DOHH2 (cell line): Measurements from ENCODE around the gene USP17L30.
"Not testable (repeated sequence)": the region's sequence is repeated elsewhere in the genome, so short reads cannot be mapped to it uniquely, and the experiment has no call there.

Source experiments
- H3F3A ChIP-seq: fragments of 200-600 bp; sonication (generic), shearing (Covaris generic); 2 replicates; pipeline ENCODE4 v1.6.0; 2016; ENCODE audit warnings: antibody characterized with exemption, mild to moderate bottlenecking; ENCODE audit not compliant: control insufficient read depth, insufficient read depth
- H3K27ac ChIP-seq: fragments of 200-600 bp; sonication (generic); 2 replicates; pipeline ENCODE4 v1.5.1; 2014; ENCODE audit warnings: low read depth, mild to moderate bottlenecking, low read length, moderate library complexity
- H3K27me3 ChIP-seq: fragments of 200-600 bp; sonication (generic); 2 replicates; pipeline ENCODE4 v1.6.1; 2014; ENCODE audit warnings: mild to moderate bottlenecking, low read length, mixed read lengths; ENCODE audit not compliant: control insufficient read depth
- H3K36me3 ChIP-seq: fragments of 200-600 bp; sonication (generic); 2 replicates; pipeline ENCODE4 v1.6.1; 2014; ENCODE audit warnings: mild to moderate bottlenecking, low read length, moderate library complexity, mixed read lengths; ENCODE audit not compliant: control insufficient read depth
- H3K4me1 ChIP-seq: fragments of 200-600 bp; sonication (generic); 2 replicates; pipeline ENCODE4 v1.6.1; 2014; ENCODE audit warnings: mild to moderate bottlenecking, low read length, mixed read lengths; ENCODE audit not compliant: control insufficient read depth
- H3K4me2 ChIP-seq: fragments of 200-600 bp; sonication (generic); 2 replicates; pipeline ENCODE4 v1.6.0; 2014; ENCODE audit warnings: mild to moderate bottlenecking, low read length, moderate library complexity
- H3K4me3 ChIP-seq: fragments of 200-600 bp; sonication (generic); 2 replicates; pipeline ENCODE4 v1.5.1; 2014; ENCODE audit warnings: mild to moderate bottlenecking, low read length, mixed read lengths
- H3K79me2 ChIP-seq: fragments of 200-600 bp; sonication (generic); 2 replicates; pipeline ENCODE4 v1.6.1; 2014; ENCODE audit warnings: mild to moderate bottlenecking, low read length, mixed read lengths; ENCODE audit not compliant: control insufficient read depth
- H3K9me2 ChIP-seq: fragments of 200-600 bp; sonication (generic); replicated peaks from 2 replicates; pipeline ENCODE4 v1.6.1; 2014; ENCODE audit warnings: mild to moderate bottlenecking, low read length, mixed read lengths; ENCODE audit not compliant: control insufficient read depth
- H3K9me3 ChIP-seq: fragments of 200-600 bp; sonication (generic); 2 replicates; pipeline ENCODE4 v1.6.1; 2014; ENCODE audit warnings: antibody characterized with exemption, low read length, mixed read lengths; ENCODE audit not compliant: control insufficient read depth, insufficient read depth
- H4K20me1 ChIP-seq: fragments of 200-600 bp; sonication (generic); 2 replicates; pipeline ENCODE4 v1.6.0; 2014; ENCODE audit warnings: low read depth, mild to moderate bottlenecking, antibody characterized with exemption, low read length, moderate library complexity; ENCODE audit not compliant: control insufficient read depth, insufficient read depth
- EZH2phosphoT487 ChIP-seq: fragments of 200-600 bp; sonication (generic); IDR thresholded peaks from 2 replicates; pipeline ENCODE4 v1.6.1; 2017; ENCODE audit warnings: borderline replicate concordance, mild to moderate bottlenecking, antibody characterized with exemption, low read length, moderate library complexity, mixed read lengths
- TF ChIP-seq, protein P1 (sequence below): fragments of 200-600 bp; sonication (generic); IDR thresholded peaks from one replicate; pipeline ENCODE4 v1.5.1; 2014; ENCODE audit warnings: antibody characterized with exemption, mild to moderate bottlenecking, low read depth, low read length; ENCODE audit not compliant: poor library complexity, severe bottlenecking

Gene USP17L30

DNA sequence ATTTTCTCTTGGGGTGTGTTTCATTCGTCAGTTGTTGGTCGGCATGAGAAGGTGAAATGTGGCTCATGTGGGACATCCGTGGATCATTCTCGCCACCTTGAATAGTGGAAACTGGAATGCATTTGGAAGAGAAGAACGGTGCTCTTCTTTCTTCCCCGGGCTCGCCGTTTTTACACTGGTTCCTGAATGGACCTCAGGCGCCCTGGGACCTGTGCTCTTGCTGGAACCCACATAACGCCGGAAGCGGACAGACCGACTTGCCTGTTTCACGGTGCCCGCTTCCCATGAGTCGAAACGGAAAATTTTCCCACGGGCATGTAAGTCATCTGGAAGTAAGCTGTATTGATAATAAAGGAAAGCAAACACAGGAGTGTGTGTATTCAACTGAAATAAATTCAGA, 12.1 kb upstream of the USP17L30 start:
- not testable (repeated sequence) for H3K9me3 ChIP-seq, H3K4me2 ChIP-seq, H3K27me3 ChIP-seq, H3K79me2 ChIP-seq, H3F3A ChIP-seq, H3K27ac ChIP-seq, H4K20me1 ChIP-seq, H3K36me3 ChIP-seq, H3K4me3 ChIP-seq, H3K4me1 ChIP-seq, H3K9me2 ChIP-seq

DNA sequence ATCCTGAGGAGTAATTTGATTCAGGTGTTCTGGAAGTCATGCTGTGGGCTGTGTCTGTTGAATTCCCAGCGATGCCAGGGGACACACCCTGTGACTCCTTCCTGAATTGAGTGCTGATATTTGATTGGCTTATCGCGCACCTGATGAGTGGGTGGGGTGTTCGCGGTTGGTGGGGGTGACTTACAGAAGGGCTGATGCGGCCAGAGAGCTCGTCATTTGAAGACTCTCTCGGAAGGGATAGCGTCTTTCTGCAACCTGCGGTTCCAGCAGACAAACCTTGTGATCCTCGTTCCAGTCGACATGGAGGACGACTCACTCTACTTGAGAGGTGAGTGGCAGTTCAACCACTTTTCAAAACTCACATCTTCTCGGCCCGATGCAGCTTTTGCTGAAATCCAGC, 9.6 kb upstream of the USP17L30 start, which contains the start of gene USP17L29:
TSS of gene USP17L29 (plus strand) at position 301 of the 400 bp plus-strand sequence. CDS start at position 301, 0 bp downstream.
- H3F3A ChIP-seq, H3K36me3 ChIP-seq, H3K9me3 ChIP-seq, H3K27me3 ChIP-seq, H3K79me2 ChIP-seq, H3K27ac ChIP-seq, H3K4me1 ChIP-seq, H3K4me2 ChIP-seq, H3K9me2 ChIP-seq, H3K4me3 ChIP-seq, H4K20me1 ChIP-seq: not testable (repeated sequence)

DNA sequence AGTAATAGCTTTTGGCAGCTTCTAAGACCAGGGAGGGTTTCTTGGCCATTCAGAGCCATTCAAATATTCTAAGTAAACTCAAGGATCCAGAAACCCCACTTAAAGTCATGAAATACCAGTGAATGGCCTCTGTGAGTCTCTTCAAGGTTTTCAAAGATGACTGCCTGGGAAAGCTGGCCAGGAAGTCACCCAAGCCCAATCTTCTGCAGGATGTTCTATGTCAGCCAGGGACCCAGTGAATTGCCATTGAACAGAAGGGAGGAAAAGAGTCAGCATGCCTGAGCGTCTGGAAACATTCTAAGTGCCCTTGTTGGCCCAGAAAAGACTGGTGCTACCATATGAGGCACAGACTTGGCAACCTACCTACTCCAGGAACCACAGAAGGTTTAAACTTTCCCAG, 17.0 kb downstream of the USP17L30 start:
- not testable (repeated sequence) for H3K27ac ChIP-seq, H3K79me2 ChIP-seq, H4K20me1 ChIP-seq, H3K36me3 ChIP-seq, H3K27me3 ChIP-seq, H3K9me3 ChIP-seq, H3K4me3 ChIP-seq, H3K4me1 ChIP-seq, H3F3A ChIP-seq, H3K4me2 ChIP-seq, H3K9me2 ChIP-seq

DNA sequence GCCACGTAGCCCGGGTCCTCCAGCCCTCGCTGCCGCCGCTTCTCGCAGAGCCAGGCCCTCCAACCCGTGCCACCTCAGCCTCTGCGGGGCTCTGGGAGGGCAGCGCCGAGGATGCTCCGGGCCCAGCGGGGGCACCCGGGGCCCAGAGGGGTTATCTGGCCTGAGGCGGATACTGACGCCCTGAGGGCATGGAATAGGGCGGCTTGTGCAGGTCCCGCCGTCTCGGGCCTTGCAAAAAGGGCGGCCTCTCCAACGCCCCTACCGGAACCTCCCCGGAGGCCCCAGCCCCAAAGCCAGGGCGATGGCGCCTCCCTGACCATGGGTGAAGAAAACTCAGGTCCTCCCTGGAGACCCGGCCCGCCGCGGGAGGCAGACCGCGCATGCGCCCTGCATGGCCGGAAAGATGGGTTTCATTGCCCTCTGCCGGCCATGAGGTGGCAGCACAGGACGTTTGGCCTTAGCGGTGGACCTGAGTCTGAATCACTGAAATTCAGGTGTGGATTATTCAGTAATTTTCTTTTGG, 18.1 kb downstream of the USP17L30 start:
- H3K27me3 ChIP-seq, H3K4me3 ChIP-seq, H3K9me2 ChIP-seq, H3K4me1 ChIP-seq, H3K27ac ChIP-seq, H3K4me2 ChIP-seq, H3K9me3 ChIP-seq, H3K36me3 ChIP-seq, H4K20me1 ChIP-seq, H3K79me2 ChIP-seq, H3F3A ChIP-seq: not testable (repeated sequence)
- TF ChIP-seq, protein P1, sequence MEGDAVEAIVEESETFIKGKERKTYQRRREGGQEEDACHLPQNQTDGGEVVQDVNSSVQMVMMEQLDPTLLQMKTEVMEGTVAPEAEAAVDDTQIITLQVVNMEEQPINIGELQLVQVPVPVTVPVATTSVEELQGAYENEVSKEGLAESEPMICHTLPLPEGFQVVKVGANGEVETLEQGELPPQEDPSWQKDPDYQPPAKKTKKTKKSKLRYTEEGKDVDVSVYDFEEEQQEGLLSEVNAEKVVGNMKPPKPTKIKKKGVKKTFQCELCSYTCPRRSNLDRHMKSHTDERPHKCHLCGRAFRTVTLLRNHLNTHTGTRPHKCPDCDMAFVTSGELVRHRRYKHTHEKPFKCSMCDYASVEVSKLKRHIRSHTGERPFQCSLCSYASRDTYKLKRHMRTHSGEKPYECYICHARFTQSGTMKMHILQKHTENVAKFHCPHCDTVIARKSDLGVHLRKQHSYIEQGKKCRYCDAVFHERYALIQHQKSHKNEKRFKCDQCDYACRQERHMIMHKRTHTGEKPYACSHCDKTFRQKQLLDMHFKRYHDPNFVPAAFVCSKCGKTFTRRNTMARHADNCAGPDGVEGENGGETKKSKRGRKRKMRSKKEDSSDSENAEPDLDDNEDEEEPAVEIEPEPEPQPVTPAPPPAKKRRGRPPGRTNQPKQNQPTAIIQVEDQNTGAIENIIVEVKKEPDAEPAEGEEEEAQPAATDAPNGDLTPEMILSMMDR = peak; percentile 43

DNA sequence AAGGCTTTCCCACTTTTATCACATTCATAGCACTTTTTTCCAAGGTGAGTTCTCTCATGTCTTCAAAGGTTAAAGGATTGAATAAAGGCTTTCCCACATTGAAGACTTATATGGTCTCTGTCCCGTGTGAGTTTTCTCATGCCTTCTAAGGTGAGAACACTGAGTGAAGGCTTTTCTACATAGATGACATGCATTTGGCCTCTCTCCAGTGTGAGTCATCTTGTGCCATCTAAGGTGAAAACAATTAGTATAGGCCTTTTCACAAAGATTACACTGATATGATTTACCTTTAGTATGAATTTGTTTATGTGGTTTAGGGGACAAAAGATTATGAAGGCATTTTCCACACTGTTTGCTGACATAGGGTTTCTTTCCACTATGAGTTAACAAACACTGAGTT, 21.2 kb downstream of the USP17L30 start:
- no peak for TF ChIP-seq EZH2phosphoT487
- TF ChIP-seq, protein P1 = no peak
- H3K4me3 ChIP-seq = no peak overlapping the region
- no peaks in the 10 kb centered on the region for H3K9me3 ChIP-seq
- H3K27me3 ChIP-seq = no peaks in the 10 kb centered on the region
- no peaks in the 10 kb centered on the region for H3K79me2 ChIP-seq
- H3K4me2 ChIP-seq = no peak overlapping the region
- no peaks in the 10 kb centered on the region for H3K9me2 ChIP-seq
- no peaks in the 10 kb centered on the region for H4K20me1 ChIP-seq
- no peaks in the 10 kb centered on the region for H3K36me3 ChIP-seq
- H3K27ac ChIP-seq = no peak overlapping the region
- no peaks in the 10 kb centered on the region for H3K4me1 ChIP-seq
- no peaks in the 10 kb centered on the region for H3F3A ChIP-seq

DNA sequence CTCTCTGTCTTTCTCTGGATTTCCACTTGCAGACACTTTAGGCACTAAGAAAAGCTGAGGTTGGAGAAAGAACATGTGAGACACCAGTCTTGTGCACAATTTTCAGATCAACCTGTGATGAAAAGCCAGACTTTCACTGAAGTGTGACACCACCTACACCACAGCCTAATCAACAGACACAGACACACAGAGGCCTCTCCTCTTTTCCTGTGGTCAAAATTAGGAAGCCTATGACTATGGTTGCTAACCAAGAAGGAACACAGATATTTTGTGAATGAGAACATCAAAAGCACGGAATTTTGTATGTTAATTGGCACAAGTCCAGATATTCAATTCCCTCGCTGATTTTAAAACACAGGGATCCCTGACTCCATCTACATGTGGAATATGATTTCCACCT, 26.1 kb downstream of the USP17L30 start:
- H3K4me1 ChIP-seq, H3K27ac ChIP-seq, H3K4me2 ChIP-seq, H3K9me2 ChIP-seq, H3F3A ChIP-seq, H3K36me3 ChIP-seq, H3K79me2 ChIP-seq, H3K4me3 ChIP-seq, H3K9me3 ChIP-seq, H3K27me3 ChIP-seq, H4K20me1 ChIP-seq: not testable (repeated sequence)

DNA sequence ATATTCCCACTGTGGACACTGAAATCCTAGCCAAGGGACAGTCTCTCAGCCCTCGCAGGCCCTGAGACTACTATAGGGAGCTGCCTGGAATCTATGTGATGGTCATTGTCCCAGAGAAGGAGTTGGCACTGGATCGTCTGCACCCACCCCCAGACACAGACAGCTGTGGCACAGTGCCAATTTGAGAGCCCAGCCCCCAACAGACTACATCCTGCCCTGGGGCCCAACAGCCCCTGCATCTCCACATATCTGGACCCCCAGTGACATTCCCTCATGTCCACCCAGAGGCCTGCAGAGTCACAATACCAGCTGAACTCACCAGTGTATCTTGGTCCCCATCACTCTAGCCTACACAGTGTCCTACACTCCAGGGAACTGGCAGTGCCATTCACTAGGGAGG, 42.8 kb downstream of the USP17L30 start:
- not testable (repeated sequence) for H3K9me2 ChIP-seq, H4K20me1 ChIP-seq, H3K4me3 ChIP-seq, H3K4me1 ChIP-seq, H3K79me2 ChIP-seq, H3F3A ChIP-seq, H3K27me3 ChIP-seq, H3K9me3 ChIP-seq, H3K36me3 ChIP-seq, H3K4me2 ChIP-seq, H3K27ac ChIP-seq
